HL-60 (cell line): ENCODE measurements around the gene GALNT17.

ENCODE experiments used
- DNase-seq, 2 experiments: peaks; one replicate each; pipeline ENCODE4 v3.0.0-alpha.2; 2010 to 2020; ENCODE audit warnings: low read depth in 1 of 2, low spot score in 1 of 2
- H3K27ac ChIP-seq: fragments of 250-450 bp; sonication (Bioruptor Pico); replicated peaks from 2 replicates; pipeline ENCODE4 v1.5.1; 2020; ENCODE audit warnings: mild to moderate bottlenecking, moderate library complexity
- H3K27me3 ChIP-seq: fragments of 250-450 bp; sonication (Bioruptor Pico); 2 replicates; pipeline ENCODE4 v1.5.1; 2021; ENCODE audit warnings: mild to moderate bottlenecking, moderate library complexity; ENCODE audit not compliant: insufficient read depth, poor library complexity, severe bottlenecking
- H3K4me3 ChIP-seq: replicated peaks from 2 replicates; pipeline ENCODE4 v1.5.1; 2011; ENCODE audit warnings: mild to moderate bottlenecking, control low read depth, low read length; ENCODE audit not compliant: insufficient read depth
- GABPA ChIP-seq: IDR thresholded peaks from 2 replicates; pipeline ENCODE4 v1.6.1; 2012; ENCODE audit warnings: low read depth
- POLR2AphosphoS5 ChIP-seq: IDR thresholded peaks from 2 replicates; pipeline ENCODE4 v1.6.1; 2012; ENCODE audit warnings: low read depth
- SPI1 ChIP-seq: IDR thresholded peaks from 2 replicates; pipeline ENCODE4 v1.6.1; 2012; ENCODE audit warnings: low read depth, mild to moderate bottlenecking, borderline replicate concordance
- TF ChIP-seq, protein P1 (sequence below): IDR thresholded peaks from 2 replicates; pipeline ENCODE4 v1.6.1; 2012; ENCODE audit warnings: low read depth; ENCODE audit not compliant: insufficient replicate concordance
- TF ChIP-seq, protein P2 (sequence below): IDR thresholded peaks from one replicate; pipeline ENCODE4 v1.5.1; 2011; ENCODE audit warnings: low read length, control low read depth, inconsistent platforms; ENCODE audit not compliant: insufficient read depth

Gene GALNT17

DNA sequence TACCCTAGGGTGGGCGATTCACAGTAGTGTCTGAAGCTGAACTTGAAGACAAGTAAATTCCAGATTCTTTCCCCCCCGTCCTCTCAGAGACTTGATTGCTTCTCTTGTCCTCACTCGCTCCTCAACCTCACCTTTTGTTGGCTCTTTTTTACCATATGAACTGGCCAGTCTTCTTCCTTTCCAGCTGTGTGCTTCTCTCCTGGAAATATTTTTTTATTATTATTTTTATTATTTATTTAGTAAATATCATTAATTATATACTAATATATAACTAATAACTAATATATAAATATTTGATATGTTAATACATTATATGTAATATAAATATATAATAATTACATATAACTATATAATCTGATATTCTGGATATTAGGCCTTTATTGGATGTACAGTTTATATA is 484.3 kb downstream of the GALNT17 start:
- no peak for DNase-seq
- H3K4me3 ChIP-seq = no peak overlapping the region
- no peaks in the 10 kb centered on the region for H3K27me3 ChIP-seq
- no peak overlapping the region for H3K27ac ChIP-seq
- TF ChIP-seq GABPA (no peak), POLR2AphosphoS5 (no peak)

DNA sequence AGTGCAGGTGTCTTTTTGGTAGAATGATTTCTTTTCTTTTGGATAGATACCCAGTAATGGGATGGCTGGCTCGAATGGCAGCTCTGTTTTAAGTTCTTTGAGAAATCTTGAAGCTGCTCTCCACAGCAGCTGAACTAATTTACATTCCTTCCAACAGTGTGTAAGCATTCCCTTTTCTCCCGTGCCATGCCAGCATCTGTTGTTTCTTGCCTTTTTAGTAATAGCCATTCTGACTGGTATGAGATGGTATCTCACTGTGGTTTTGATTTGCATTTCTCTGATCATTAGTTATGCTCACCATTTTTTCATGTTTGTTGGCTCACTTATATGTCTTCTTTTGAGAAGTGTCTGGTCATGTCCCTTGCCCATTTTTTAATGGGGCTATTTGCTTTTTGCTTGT is 486.3 kb downstream of the GALNT17 start:
- Histone ChIP-seq H3K27ac (no peak overlapping the region), H3K4me3 (no peak overlapping the region), H3K27me3 (no peaks in the 10 kb centered on the region)
- TF ChIP-seq, protein P1, sequence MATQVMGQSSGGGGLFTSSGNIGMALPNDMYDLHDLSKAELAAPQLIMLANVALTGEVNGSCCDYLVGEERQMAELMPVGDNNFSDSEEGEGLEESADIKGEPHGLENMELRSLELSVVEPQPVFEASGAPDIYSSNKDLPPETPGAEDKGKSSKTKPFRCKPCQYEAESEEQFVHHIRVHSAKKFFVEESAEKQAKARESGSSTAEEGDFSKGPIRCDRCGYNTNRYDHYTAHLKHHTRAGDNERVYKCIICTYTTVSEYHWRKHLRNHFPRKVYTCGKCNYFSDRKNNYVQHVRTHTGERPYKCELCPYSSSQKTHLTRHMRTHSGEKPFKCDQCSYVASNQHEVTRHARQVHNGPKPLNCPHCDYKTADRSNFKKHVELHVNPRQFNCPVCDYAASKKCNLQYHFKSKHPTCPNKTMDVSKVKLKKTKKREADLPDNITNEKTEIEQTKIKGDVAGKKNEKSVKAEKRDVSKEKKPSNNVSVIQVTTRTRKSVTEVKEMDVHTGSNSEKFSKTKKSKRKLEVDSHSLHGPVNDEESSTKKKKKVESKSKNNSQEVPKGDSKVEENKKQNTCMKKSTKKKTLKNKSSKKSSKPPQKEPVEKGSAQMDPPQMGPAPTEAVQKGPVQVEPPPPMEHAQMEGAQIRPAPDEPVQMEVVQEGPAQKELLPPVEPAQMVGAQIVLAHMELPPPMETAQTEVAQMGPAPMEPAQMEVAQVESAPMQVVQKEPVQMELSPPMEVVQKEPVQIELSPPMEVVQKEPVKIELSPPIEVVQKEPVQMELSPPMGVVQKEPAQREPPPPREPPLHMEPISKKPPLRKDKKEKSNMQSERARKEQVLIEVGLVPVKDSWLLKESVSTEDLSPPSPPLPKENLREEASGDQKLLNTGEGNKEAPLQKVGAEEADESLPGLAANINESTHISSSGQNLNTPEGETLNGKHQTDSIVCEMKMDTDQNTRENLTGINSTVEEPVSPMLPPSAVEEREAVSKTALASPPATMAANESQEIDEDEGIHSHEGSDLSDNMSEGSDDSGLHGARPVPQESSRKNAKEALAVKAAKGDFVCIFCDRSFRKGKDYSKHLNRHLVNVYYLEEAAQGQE = no peak
- TF ChIP-seq, protein P2, sequence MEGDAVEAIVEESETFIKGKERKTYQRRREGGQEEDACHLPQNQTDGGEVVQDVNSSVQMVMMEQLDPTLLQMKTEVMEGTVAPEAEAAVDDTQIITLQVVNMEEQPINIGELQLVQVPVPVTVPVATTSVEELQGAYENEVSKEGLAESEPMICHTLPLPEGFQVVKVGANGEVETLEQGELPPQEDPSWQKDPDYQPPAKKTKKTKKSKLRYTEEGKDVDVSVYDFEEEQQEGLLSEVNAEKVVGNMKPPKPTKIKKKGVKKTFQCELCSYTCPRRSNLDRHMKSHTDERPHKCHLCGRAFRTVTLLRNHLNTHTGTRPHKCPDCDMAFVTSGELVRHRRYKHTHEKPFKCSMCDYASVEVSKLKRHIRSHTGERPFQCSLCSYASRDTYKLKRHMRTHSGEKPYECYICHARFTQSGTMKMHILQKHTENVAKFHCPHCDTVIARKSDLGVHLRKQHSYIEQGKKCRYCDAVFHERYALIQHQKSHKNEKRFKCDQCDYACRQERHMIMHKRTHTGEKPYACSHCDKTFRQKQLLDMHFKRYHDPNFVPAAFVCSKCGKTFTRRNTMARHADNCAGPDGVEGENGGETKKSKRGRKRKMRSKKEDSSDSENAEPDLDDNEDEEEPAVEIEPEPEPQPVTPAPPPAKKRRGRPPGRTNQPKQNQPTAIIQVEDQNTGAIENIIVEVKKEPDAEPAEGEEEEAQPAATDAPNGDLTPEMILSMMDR = no peak
- TF ChIP-seq GABPA (no peak), POLR2AphosphoS5 (no peak), SPI1 (no peak)
- DNase-seq = no peak

DNA sequence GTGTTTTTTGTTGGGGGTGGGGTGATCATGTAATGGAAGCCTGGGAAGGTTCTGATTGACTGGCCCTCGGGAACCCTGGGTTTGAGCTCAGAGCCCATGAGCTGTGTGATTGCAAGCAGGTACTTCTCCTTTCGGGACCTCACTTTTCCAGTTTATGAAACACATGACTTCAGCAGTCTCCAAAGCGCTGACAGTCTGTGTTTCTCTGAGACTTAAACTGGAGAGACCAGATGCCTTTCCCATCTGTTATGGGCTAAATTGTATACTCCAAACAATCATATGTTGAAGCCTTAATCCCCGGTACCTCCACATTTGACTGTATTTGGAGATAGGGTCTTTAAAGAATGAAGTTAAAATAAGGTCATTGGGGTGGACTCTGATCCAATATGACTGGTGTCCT is 493.6 kb downstream of the GALNT17 start:
- Histone ChIP-seq H3K4me3 (no peak overlapping the region), H3K27me3 (no peaks in the 10 kb centered on the region), H3K27ac (no peak overlapping the region)
- DNase-seq = no peak
- TF ChIP-seq, protein P1 = no peak
- no peak for TF ChIP-seq GABPA
- no peak for TF ChIP-seq POLR2AphosphoS5

DNA sequence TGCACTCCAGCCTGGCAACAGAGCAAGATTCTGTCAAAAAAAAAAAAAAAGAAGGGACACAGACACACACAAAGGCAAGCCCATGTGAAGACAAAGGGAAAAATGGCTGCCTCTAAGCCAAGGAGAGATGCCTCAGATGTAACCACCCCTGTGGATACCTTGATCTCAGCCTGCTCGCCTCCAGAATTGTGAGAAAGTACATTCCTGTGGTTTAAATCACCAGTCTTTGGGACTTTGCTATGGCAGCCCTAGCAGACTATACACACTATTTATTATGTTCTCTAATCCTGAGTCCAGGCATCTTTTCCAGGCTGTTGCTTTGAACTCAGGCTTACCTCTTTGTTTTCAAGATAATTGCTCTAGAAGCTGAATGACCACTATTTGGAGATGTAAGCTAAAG is 494.3 kb downstream of the GALNT17 start:
- DNase-seq = no peak
- TF ChIP-seq GABPA = no peak
- TF ChIP-seq, protein P2 = no peak
- no peak for TF ChIP-seq SPI1
- TF ChIP-seq, protein P1 = no peak
- no peak for TF ChIP-seq POLR2AphosphoS5
- H3K27me3 ChIP-seq = no peaks in the 10 kb centered on the region

More for the DNA sequence above, 494.3 kb downstream of the GALNT17 start:
- H3K27ac ChIP-seq = no peak overlapping the region
- H3K4me3 ChIP-seq = no peak overlapping the region
